ENCODE data around the gene SLC26A3. TPM values are rescaled to one million over a fixed set of nuclear protein-coding genes. Genes with fewer than 3 reads are reported as not detected.

The SLC26A3 gene
- not detected for polyA plus RNA-seq (2012; ENCODE audit: insufficient read length, low read depth)

- TF ChIP-seq REST (IDR thresholded peaks at IDR 0.05; ENCODE audit: insufficient read depth in 1 of 2, low read depth in 2 of 2, low read length in 2 of 2), result no peak
- no peak for TF ChIP-seq POLR2AphosphoS5 (IDR thresholded peaks at IDR 0.05; ENCODE audit: low read depth, low read length)
- TF ChIP-seq TAF1 (IDR thresholded peaks at IDR 0.05; ENCODE audit: borderline replicate concordance, insufficient read depth, low read length), result no peak
- no peak for TF ChIP-seq FOXP2 (optimal IDR thresholded peaks at IDR 0.05; ENCODE audit: borderline replicate concordance, extremely low read depth, extremely low read length, insufficient read depth)
These were observed at the start of gene SLC26A3 for GRCh38 chr7:107803009-107803610. TSS of gene SLC26A3 (minus strand) at chr7:107803223. CDS start at chr7:107794509, 8,714 bp downstream.

GRCh38 chr7:107850643-107851042 is 47.6 kb upstream of the SLC26A3 start:
- TF ChIP-seq SIN3A (IDR thresholded peaks at IDR 0.05; ENCODE audit: borderline replicate concordance, insufficient read depth, low read length) (no peak), POLR2AphosphoS5 (IDR thresholded peaks at IDR 0.05; ENCODE audit: low read depth, low read length) (no peak), REST (IDR thresholded peaks at IDR 0.05; ENCODE audit: insufficient read depth in 1 of 2, low read depth in 2 of 2, low read length in 2 of 2) (no peak), FOXP2 (optimal IDR thresholded peaks at IDR 0.05; ENCODE audit: borderline replicate concordance, extremely low read depth, extremely low read length, insufficient read depth) (no peak), TAF1 (IDR thresholded peaks at IDR 0.05; ENCODE audit: borderline replicate concordance, insufficient read depth, low read length) (no peak)

- no peak for TF ChIP-seq FOXP2 (optimal IDR thresholded peaks at IDR 0.05; ENCODE audit: borderline replicate concordance, extremely low read depth, extremely low read length, insufficient read depth)
- TF ChIP-seq TAF1 (IDR thresholded peaks at IDR 0.05; ENCODE audit: borderline replicate concordance, insufficient read depth, low read length), result no peak
- TF ChIP-seq REST (IDR thresholded peaks at IDR 0.05; ENCODE audit: insufficient read depth in 1 of 2, low read depth in 2 of 2, low read length in 2 of 2), result no peak
- no peak for TF ChIP-seq POLR2AphosphoS5 (IDR thresholded peaks at IDR 0.05; ENCODE audit: low read depth, low read length)
- TF ChIP-seq SIN3A (IDR thresholded peaks at IDR 0.05; ENCODE audit: borderline replicate concordance, insufficient read depth, low read length), result no peak
These were observed 47.2 kb upstream of the SLC26A3 start for GRCh38 chr7:107850216-107850615.

GRCh38 chr7:107847168-107847835 is 44.3 kb upstream of the SLC26A3 start:
- TF ChIP-seq REST (IDR thresholded peaks at IDR 0.05; ENCODE audit: insufficient read depth in 1 of 2, low read depth in 2 of 2, low read length in 2 of 2), result no peak
- TF ChIP-seq SIN3A (IDR thresholded peaks at IDR 0.05; ENCODE audit: borderline replicate concordance, insufficient read depth, low read length), result no peak
- no peak for TF ChIP-seq FOXP2 (optimal IDR thresholded peaks at IDR 0.05; ENCODE audit: borderline replicate concordance, extremely low read depth, extremely low read length, insufficient read depth)
- no peak for TF ChIP-seq POLR2AphosphoS5 (IDR thresholded peaks at IDR 0.05; ENCODE audit: low read depth, low read length)
- no peak for TF ChIP-seq TAF1 (IDR thresholded peaks at IDR 0.05; ENCODE audit: borderline replicate concordance, insufficient read depth, low read length)
